ENCODE results near the gene SULT1C2. TPM values are rescaled to one million over a fixed set of nuclear protein-coding genes. Genes with fewer than 3 reads are reported as not detected.

Gene SULT1C2
- total and polyA plus RNA-seq, 2 of the 13 experiments (the other 11 are each of a cell fraction or from before 2014, with no cell fraction given) = 4.0 to 6.2 TPM

DNA sequence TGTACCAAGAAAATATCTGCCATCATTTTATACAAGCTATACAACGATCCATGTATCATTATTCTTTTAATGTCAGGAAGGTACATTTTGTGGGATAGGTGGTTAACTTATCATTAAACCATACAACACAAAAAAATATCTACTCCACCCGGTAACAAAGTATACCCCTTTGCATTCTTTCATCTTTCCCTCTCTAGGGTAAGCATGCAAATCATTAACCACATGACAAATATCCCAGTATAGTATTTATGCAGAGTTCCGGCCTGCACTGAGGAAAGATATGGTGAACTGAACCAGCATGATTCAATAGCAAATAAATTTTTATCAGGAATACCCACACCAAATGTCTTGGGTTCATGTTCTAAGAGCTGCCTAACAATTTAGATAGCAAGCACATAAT, 22.5 kb upstream of the SULT1C2 start (continued):
- TF ChIP-seq, protein P1, sequence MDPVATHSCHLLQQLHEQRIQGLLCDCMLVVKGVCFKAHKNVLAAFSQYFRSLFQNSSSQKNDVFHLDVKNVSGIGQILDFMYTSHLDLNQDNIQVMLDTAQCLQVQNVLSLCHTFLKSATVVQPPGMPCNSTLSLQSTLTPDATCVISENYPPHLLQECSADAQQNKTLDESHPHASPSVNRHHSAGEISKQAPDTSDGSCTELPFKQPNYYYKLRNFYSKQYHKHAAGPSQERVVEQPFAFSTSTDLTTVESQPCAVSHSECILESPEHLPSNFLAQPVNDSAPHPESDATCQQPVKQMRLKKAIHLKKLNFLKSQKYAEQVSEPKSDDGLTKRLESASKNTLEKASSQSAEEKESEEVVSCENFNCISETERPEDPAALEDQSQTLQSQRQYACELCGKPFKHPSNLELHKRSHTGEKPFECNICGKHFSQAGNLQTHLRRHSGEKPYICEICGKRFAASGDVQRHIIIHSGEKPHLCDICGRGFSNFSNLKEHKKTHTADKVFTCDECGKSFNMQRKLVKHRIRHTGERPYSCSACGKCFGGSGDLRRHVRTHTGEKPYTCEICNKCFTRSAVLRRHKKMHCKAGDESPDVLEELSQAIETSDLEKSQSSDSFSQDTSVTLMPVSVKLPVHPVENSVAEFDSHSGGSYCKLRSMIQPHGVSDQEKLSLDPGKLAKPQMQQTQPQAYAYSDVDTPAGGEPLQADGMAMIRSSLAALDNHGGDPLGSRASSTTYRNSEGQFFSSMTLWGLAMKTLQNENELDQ (CRISPR knock-in tag; IDR thresholded peaks at IDR 0.05; ENCODE audit: borderline replicate concordance) = no peak
- TF ChIP-seq, protein P2, sequence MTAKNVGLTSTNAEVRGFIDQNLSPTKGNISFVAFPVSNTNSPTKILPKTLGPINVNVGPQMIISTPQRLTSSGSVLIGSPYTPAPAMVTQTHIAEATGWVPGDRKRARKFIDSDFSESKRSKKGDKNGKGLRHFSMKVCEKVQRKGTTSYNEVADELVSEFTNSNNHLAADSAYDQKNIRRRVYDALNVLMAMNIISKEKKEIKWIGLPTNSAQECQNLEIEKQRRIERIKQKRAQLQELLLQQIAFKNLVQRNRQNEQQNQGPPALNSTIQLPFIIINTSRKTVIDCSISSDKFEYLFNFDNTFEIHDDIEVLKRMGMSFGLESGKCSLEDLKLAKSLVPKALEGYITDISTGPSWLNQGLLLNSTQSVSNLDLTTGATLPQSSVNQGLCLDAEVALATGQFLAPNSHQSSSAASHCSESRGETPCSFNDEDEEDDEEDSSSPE (CRISPR knock-in tag; IDR thresholded peaks at IDR 0.05) = peak; percentile 66; the same call in 1 of the 2 replicates
- TF ChIP-seq GABPA (IDR thresholded peaks at IDR 0.05; ENCODE audit: low read depth, low read length) = no peak
- peak; percentile 42; the same call in 1 of the 2 replicates for TF ChIP-seq GABPA (CRISPR knock-in tag; IDR thresholded peaks at IDR 0.05; ENCODE audit: low read depth)
- TF ChIP-seq ATM (IDR thresholded peaks at IDR 0.05; ENCODE audit: borderline replicate concordance) = no peak
- no peak for TF ChIP-seq SYNCRIP (IDR thresholded peaks at IDR 0.05; ENCODE audit: insufficient read depth, low read depth, low read length)
- TF ChIP-seq FOXK1 (CRISPR knock-in tag; IDR thresholded peaks at IDR 0.05; ENCODE audit: borderline replicate concordance, low read depth) = 0 out of 2 replicates have a peak, but pooled peaks have one; percentile 19
- TF ChIP-seq ZNF354B (CRISPR knock-in tag; IDR thresholded peaks at IDR 0.05) = no peak
- TF ChIP-seq, protein P3, sequence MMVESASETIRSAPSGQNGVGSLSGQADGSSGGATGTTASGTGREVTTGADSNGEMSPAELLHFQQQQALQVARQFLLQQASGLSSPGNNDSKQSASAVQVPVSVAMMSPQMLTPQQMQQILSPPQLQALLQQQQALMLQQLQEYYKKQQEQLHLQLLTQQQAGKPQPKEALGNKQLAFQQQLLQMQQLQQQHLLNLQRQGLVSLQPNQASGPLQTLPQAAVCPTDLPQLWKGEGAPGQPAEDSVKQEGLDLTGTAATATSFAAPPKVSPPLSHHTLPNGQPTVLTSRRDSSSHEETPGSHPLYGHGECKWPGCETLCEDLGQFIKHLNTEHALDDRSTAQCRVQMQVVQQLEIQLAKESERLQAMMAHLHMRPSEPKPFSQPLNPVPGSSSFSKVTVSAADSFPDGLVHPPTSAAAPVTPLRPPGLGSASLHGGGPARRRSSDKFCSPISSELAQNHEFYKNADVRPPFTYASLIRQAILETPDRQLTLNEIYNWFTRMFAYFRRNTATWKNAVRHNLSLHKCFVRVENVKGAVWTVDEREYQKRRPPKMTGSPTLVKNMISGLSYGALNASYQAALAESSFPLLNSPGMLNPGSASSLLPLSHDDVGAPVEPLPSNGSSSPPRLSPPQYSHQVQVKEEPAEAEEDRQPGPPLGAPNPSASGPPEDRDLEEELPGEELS (CRISPR knock-in tag; IDR thresholded peaks at IDR 0.05) = peak; percentile 57
- TF ChIP-seq, protein P4, sequence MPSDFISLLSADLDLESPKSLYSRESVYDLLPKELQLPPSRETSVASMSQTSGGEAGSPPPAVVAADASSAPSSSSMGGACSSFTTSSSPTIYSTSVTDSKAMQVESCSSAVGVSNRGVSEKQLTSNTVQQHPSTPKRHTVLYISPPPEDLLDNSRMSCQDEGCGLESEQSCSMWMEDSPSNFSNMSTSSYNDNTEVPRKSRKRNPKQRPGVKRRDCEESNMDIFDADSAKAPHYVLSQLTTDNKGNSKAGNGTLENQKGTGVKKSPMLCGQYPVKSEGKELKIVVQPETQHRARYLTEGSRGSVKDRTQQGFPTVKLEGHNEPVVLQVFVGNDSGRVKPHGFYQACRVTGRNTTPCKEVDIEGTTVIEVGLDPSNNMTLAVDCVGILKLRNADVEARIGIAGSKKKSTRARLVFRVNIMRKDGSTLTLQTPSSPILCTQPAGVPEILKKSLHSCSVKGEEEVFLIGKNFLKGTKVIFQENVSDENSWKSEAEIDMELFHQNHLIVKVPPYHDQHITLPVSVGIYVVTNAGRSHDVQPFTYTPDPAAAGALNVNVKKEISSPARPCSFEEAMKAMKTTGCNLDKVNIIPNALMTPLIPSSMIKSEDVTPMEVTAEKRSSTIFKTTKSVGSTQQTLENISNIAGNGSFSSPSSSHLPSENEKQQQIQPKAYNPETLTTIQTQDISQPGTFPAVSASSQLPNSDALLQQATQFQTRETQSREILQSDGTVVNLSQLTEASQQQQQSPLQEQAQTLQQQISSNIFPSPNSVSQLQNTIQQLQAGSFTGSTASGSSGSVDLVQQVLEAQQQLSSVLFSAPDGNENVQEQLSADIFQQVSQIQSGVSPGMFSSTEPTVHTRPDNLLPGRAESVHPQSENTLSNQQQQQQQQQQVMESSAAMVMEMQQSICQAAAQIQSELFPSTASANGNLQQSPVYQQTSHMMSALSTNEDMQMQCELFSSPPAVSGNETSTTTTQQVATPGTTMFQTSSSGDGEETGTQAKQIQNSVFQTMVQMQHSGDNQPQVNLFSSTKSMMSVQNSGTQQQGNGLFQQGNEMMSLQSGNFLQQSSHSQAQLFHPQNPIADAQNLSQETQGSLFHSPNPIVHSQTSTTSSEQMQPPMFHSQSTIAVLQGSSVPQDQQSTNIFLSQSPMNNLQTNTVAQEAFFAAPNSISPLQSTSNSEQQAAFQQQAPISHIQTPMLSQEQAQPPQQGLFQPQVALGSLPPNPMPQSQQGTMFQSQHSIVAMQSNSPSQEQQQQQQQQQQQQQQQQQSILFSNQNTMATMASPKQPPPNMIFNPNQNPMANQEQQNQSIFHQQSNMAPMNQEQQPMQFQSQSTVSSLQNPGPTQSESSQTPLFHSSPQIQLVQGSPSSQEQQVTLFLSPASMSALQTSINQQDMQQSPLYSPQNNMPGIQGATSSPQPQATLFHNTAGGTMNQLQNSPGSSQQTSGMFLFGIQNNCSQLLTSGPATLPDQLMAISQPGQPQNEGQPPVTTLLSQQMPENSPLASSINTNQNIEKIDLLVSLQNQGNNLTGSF (CRISPR knock-in tag; IDR thresholded peaks at IDR 0.05) = no peak
- TF ChIP-seq, protein P5, sequence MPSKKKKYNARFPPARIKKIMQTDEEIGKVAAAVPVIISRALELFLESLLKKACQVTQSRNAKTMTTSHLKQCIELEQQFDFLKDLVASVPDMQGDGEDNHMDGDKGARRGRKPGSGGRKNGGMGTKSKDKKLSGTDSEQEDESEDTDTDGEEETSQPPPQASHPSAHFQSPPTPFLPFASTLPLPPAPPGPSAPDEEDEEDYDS (CRISPR knock-in tag; IDR thresholded peaks at IDR 0.05) = peak; percentile 42; the same call in 1 of the 2 replicates
- TF ChIP-seq, protein P6, sequence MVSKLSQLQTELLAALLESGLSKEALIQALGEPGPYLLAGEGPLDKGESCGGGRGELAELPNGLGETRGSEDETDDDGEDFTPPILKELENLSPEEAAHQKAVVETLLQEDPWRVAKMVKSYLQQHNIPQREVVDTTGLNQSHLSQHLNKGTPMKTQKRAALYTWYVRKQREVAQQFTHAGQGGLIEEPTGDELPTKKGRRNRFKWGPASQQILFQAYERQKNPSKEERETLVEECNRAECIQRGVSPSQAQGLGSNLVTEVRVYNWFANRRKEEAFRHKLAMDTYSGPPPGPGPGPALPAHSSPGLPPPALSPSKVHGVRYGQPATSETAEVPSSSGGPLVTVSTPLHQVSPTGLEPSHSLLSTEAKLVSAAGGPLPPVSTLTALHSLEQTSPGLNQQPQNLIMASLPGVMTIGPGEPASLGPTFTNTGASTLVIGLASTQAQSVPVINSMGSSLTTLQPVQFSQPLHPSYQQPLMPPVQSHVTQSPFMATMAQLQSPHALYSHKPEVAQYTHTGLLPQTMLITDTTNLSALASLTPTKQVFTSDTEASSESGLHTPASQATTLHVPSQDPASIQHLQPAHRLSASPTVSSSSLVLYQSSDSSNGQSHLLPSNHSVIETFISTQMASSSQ (IDR thresholded peaks at IDR 0.05; ENCODE audit: low read depth) = peak; percentile 97
- TF ChIP-seq, protein P6 (CRISPR knock-in tag; IDR thresholded peaks at IDR 0.05; ENCODE audit: borderline replicate concordance) = peak; percentile 90
